K562 (cell line): ENCODE data around the gene TNFSF13B. TPM values are rescaled to one million over a fixed set of nuclear protein-coding genes. Genes with fewer than 3 reads are reported as not detected.

Source experiments
- ATAC-seq: fragments of 200-7000 bp; cut with Tn5 transposase; 3 replicates; pipeline ENCODE4 v1.9.1; 2020; ENCODE audit warnings: moderate library complexity
- BruUV-seq: library from RNA; stranded (reverse); fragments of 400-500 nt; replicated peaks from 2 replicates; lab custom pipeline; 2021; lab: Mats Ljungman, UMichigan
- CTCF ChIA-PET: fragments of 300-600 bp; formaldehyde crosslinking; extraction: SDS; loops from one replicate; lab custom pipeline; 2021; ENCODE audit warnings: low intra/inter-chr PET ratio; lab: Yijun Ruan, JAX
- POLR2A ChIA-PET: fragments of 300-600, 350-650 bp; sonication (Branson Sonifier 250); formaldehyde crosslinking; extraction: SDS; loops from one replicate; lab custom pipeline; 2021; ENCODE audit warnings: antibody characterized with exemption, inconsistent platforms; lab: Yijun Ruan, JAX
- DNase-seq, 4 experiments: peaks; one replicate each; pipeline versions ENCODE4 v3.0.0 to v3.0.0-alpha.2; 2011 to 2018; ENCODE audit warnings: low spot score in 3 of 4, mixed read lengths in 3 of 4; ENCODE audit errors: extremely low read depth in 1 of 4
- FAIRE-seq: peaks from 2 replicates; lab custom pipeline; 2011; peaks lifted over from hg19 to GRCh38; lab: Jason Lieb, UNC
- H2AFZ ChIP-seq: 2 replicates; pipeline ENCODE4 v1.6.0; 2011; ENCODE audit warnings: low read depth, low read length, control low read depth, inconsistent platforms
- H3K27ac ChIP-seq: fragments of 200-600 bp; 3 replicates; pipeline ENCODE4 v1.8.0; 2011; ENCODE audit warnings: low read depth, mild to moderate bottlenecking, control low read depth, inconsistent platforms, low read length, moderate library complexity, mixed read lengths; ENCODE audit errors: extremely low read depth
- H3K27me3 ChIP-seq, 2 experiments: fragments of 300-600 bp in 1 of 2; 2 replicates in 1 of 2; 3 replicates in 1 of 2; pipeline versions ENCODE4 v1.6.0 to v1.8.0; 2011; ENCODE audit warnings: inconsistent platforms in 2 of 2, low read length in 2 of 2, mild to moderate bottlenecking in 1 of 2, mixed read lengths in 1 of 2, moderate library complexity in 1 of 2; ENCODE audit not compliant: control insufficient read depth in 2 of 2, insufficient read depth in 2 of 2
- H3K36me3 ChIP-seq: fragments of 300-600 bp; 3 replicates; pipeline ENCODE4 v1.8.0; 2011; ENCODE audit warnings: mild to moderate bottlenecking, low read length, inconsistent platforms; ENCODE audit not compliant: control insufficient read depth, insufficient read depth
- H3K4me1 ChIP-seq, 2 experiments: fragments of 200-600 bp in 1 of 2; replicated peaks in 1 of 2; 2 replicates in 1 of 2; 3 replicates in 1 of 2; pipeline versions ENCODE4 v1.5.1 to v1.8.0; 2011; ENCODE audit warnings: inconsistent platforms in 2 of 2, low read length in 2 of 2, mild to moderate bottlenecking in 1 of 2, mixed read lengths in 1 of 2, moderate library complexity in 1 of 2; ENCODE audit not compliant: control insufficient read depth in 2 of 2, insufficient read depth in 2 of 2
- H3K4me2 ChIP-seq: 2 replicates; pipeline ENCODE4 v1.6.1; 2011; ENCODE audit warnings: low read length, control low read depth, inconsistent platforms, mixed read lengths; ENCODE audit not compliant: insufficient read depth
- H3K4me3 ChIP-seq: fragments of 200-600 bp; sonication (generic), shearing (Covaris generic); 2 replicates; pipeline ENCODE4 v1.5.1; 2016; ENCODE audit warnings: control low read depth, inconsistent platforms
- H3K79me2 ChIP-seq: fragments of 200-600 bp; 3 replicates; pipeline ENCODE4 v1.8.0; 2011; ENCODE audit warnings: low read length, inconsistent platforms; ENCODE audit not compliant: control insufficient read depth, insufficient read depth
- H3K9ac ChIP-seq, 2 experiments: 2 replicates each; pipeline versions ENCODE4 v1.6.0 to v1.6.1; 2011; ENCODE audit warnings: low read depth in 2 of 2, low read length in 2 of 2, control low read depth in 1 of 2, inconsistent platforms in 1 of 2, mild to moderate bottlenecking in 1 of 2, mixed read lengths in 1 of 2; ENCODE audit not compliant: insufficient read depth in 1 of 2
- H3K9me1 ChIP-seq: one replicate; pipeline ENCODE4 v1.6.0; 2011; ENCODE audit warnings: inconsistent platforms, mild to moderate bottlenecking, low read length, moderate library complexity; ENCODE audit not compliant: control insufficient read depth, insufficient read depth
- H3K9me3 ChIP-seq: replicated peaks from 2 replicates; pipeline ENCODE4 v1.5.1; 2011; ENCODE audit warnings: low read depth, low read length, inconsistent platforms; ENCODE audit not compliant: control insufficient read depth, insufficient read depth
- H4K20me1 ChIP-seq: replicated peaks from 2 replicates; pipeline ENCODE4 v1.6.1; 2011; ENCODE audit warnings: low read length, inconsistent platforms, mixed read lengths; ENCODE audit not compliant: control insufficient read depth, insufficient read depth
- SMC3 ChIP-seq: conservative IDR thresholded peaks from 2 replicates; pipeline ENCODE4 v1.6.1; 2011; ENCODE audit warnings: low read depth, low read length, improper control_type of control experiment; ENCODE audit not compliant: insufficient read depth
- SOX6 ChIP-seq: fragments of 450-650 bp; IDR thresholded peaks from 2 replicates; pipeline ENCODE4 v1.6.1; 2014; ENCODE audit warnings: mild to moderate bottlenecking
- WGBS: fragments of 100-300 bp; shearing (Covaris generic); methylation state at CpG from one replicate; pipeline ENCODE4 v1.1.6; 2016; ENCODE audit warnings: low coverage, mixed read lengths; ENCODE audit not compliant: insufficient coverage; ENCODE audit errors: missing lambda C conversion rate; 5-methylcytosine and 5-hydroxymethylcytosine counted together
- in situ Hi-C: fragments of 300-500 bp; cut with MboI; formaldehyde crosslinking; loops from 4 replicates; pipeline ENCODE4 v1.15.0; 2018; ENCODE audit warnings: inconsistent platforms, mixed read lengths
- intact Hi-C: fragments of 100-400 bp; cut with micrococcal nuclease; formaldehyde crosslinking; loops from 2 replicates; pipeline ENCODE4 v1.14.2; 2022
- polyA plus RNA-seq, 8 experiments: library from polyadenylated mRNA; depleted of rRNA in 4 of 8; stranded (reverse) in 5 of 8; unstranded in 3 of 8; fragments of >200 nt; fragmentation: Nextera tagmentation in 2 of 8; fragmentation: Illumina TruSeq in 1 of 8; extraction: Ambion mirVana in 2 of 8; extraction: Trizol in 1 of 8; gene quantifications; 2 replicates each; pipeline versions ENCODE4 v1.2.1 to v1.2.3, GENCODE V29; 2011 to 2014; ENCODE audit warnings: inconsistent platforms in 1 of 8, missing spikeins in 1 of 8
- total RNA-seq, 7 experiments: library from RNA; depleted of rRNA in 6 of 7; stranded (reverse); fragments of >200 nt in 6 of 7; fragmentation: Illumina TruSeq in 2 of 7; extraction: Trizol in 2 of 7; gene quantifications; 2 replicates each; pipeline versions ENCODE4 v1.2.1 to v1.2.3, GENCODE V29; 2011 to 2021; ENCODE audit warnings: low replicate concordance in 1 of 7
- TF ChIP-seq, protein P1 (sequence below), 3 experiments: IDR thresholded peaks in 2 of 3; conservative IDR thresholded peaks in 1 of 3; 2 replicates each; pipeline ENCODE4 v1.5.1; 2011 to 2012; ENCODE audit warnings: low read length in 3 of 3, mild to moderate bottlenecking in 3 of 3, control low read depth in 2 of 3, improper control_type of control experiment in 1 of 3, inconsistent platforms in 1 of 3, low read depth in 1 of 3, mixed read lengths in 1 of 3, moderate library complexity in 1 of 3; ENCODE audit not compliant: insufficient read depth in 2 of 3
- TF ChIP-seq, protein P2 (sequence below): fragments of 450-650 bp; formaldehyde crosslinking; IDR thresholded peaks from 2 replicates; pipeline ENCODE4 v1.4.0; 2020; ENCODE audit warnings: mild to moderate bottlenecking, moderate library complexity
- TF ChIP-seq, protein P3 (sequence below), 2 experiments: fragments of 450-650 bp; formaldehyde crosslinking in 1 of 2; IDR thresholded peaks; 2 replicates each; pipeline versions ENCODE4 v1.4.0 to v1.6.1; 2014 to 2020; ENCODE audit warnings: mild to moderate bottlenecking in 2 of 2, borderline replicate concordance in 1 of 2, low read depth in 1 of 2
- TF ChIP-seq, protein P4 (sequence below): sonication (generic); formaldehyde crosslinking; IDR thresholded peaks from 2 replicates; pipeline ENCODE4 v1.8.1; 2023; ENCODE audit warnings: mild to moderate bottlenecking, missing genetic modification reagents

TNFSF13B gene
- total and polyA plus RNA-seq, 9 of the 15 experiments (the other 6 are each of a cell fraction or from before 2014, with no cell fraction given), result 1.1 to 2.1 (median 1.5) TPM

DNA sequence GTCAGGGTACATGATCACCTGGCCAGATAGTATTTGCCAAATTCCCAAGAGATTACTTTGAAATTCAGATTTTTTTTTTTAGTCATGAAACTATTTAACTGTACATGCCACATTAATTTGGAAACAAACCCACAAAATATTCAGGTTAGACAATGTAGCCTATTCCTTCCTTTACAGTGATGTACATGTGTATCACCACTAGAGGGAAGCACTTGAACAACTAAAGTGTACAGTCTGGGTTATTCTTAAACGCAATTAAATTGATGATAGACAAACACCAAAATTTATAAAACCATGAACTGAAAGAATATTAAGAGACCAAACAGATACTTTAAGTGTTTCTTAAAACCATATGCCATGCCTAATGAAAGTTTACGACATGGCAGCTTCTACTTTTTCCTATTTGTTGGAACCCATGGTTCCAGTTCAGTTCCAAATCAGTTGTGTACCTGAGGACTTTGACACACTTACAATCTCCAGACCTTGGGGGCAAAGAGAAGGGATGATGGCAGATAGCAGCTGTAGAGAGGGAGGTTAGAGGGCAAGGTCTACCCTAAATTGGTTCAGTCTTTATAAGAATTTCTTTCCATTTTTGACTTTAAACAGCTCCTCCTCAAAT is 52.8 kb downstream of the TNFSF13B start:
- no TSS peak for BruUV-seq
- ATAC-seq (peak; percentile 86), FAIRE-seq (peak; percentile 78), DNase-seq (peak; percentile 10 to 47 (median 26))
- H3K27ac ChIP-seq, result no peak overlapping the region
- no peaks in the 10 kb centered on the region for H3K4me1 ChIP-seq
- H3K9me3 ChIP-seq, result no peaks in the 10 kb centered on the region
- CTCF ChIA-PET, result interaction anchor here (0.7 to 2.1 kb wide), 3 partner anchors 95 to 574 kb away, joined by 3 to 7 read pairs (median 3); no protein-coding TSS in a partner anchor
- no peaks in the 10 kb centered on the region for H4K20me1 ChIP-seq
- no peak overlapping the region for H3K4me3 ChIP-seq
- no peak overlapping the region for H3K4me2 ChIP-seq
- H3K9ac ChIP-seq, result no peak overlapping the region
- in situ Hi-C loops, result no loop called here
- H3K9me1 ChIP-seq, result no peaks in the 10 kb centered on the region
- POLR2A ChIA-PET, result no interaction called here
- no peak overlapping the region for H2AFZ ChIP-seq
- H3K27me3 ChIP-seq, result no peaks in the 10 kb centered on the region
- intact Hi-C loops, result loop anchor here (1.0 to 5.0 kb wide), 3 partner anchors 95 to 573 kb away; no protein-coding TSS in a partner anchor
- WGBS, result 14% methylated on average over 2 of the region's 2 CpGs
- H3K36me3 ChIP-seq, result no peaks in the 10 kb centered on the region
- no peaks in the 10 kb centered on the region for H3K79me2 ChIP-seq
- TF ChIP-seq, protein P1, sequence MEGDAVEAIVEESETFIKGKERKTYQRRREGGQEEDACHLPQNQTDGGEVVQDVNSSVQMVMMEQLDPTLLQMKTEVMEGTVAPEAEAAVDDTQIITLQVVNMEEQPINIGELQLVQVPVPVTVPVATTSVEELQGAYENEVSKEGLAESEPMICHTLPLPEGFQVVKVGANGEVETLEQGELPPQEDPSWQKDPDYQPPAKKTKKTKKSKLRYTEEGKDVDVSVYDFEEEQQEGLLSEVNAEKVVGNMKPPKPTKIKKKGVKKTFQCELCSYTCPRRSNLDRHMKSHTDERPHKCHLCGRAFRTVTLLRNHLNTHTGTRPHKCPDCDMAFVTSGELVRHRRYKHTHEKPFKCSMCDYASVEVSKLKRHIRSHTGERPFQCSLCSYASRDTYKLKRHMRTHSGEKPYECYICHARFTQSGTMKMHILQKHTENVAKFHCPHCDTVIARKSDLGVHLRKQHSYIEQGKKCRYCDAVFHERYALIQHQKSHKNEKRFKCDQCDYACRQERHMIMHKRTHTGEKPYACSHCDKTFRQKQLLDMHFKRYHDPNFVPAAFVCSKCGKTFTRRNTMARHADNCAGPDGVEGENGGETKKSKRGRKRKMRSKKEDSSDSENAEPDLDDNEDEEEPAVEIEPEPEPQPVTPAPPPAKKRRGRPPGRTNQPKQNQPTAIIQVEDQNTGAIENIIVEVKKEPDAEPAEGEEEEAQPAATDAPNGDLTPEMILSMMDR (IDR thresholded peaks at IDR 0.05 in 2 of 3, conservative IDR thresholded peaks at IDR 0.05 in 1 of 3; ENCODE audit: insufficient read depth in 2 of 3, low read depth in 1 of 3, low read length in 3 of 3), result peak; percentile 31 to 61 (median 38); a peak in 3 of 6 replicates
- TF ChIP-seq, protein P2, sequence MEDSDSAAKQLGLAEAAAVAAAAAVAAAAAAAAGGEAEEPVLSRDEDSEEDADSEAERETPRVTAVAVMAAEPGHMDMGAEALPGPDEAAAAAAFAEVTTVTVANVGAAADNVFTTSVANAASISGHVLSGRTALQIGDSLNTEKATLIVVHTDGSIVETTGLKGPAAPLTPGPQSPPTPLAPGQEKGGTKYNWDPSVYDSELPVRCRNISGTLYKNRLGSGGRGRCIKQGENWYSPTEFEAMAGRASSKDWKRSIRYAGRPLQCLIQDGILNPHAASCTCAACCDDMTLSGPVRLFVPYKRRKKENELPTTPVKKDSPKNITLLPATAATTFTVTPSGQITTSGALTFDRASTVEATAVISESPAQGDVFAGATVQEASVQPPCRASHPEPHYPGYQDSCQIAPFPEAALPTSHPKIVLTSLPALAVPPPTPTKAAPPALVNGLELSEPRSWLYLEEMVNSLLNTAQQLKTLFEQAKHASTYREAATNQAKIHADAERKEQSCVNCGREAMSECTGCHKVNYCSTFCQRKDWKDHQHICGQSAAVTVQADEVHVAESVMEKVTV (CRISPR knock-in tag), result peak; percentile 59
- TF ChIP-seq SOX6 (no peak), SMC3 (peak; percentile 41; the same call in 1 of the 2 replicates)
- TF ChIP-seq, protein P3, sequence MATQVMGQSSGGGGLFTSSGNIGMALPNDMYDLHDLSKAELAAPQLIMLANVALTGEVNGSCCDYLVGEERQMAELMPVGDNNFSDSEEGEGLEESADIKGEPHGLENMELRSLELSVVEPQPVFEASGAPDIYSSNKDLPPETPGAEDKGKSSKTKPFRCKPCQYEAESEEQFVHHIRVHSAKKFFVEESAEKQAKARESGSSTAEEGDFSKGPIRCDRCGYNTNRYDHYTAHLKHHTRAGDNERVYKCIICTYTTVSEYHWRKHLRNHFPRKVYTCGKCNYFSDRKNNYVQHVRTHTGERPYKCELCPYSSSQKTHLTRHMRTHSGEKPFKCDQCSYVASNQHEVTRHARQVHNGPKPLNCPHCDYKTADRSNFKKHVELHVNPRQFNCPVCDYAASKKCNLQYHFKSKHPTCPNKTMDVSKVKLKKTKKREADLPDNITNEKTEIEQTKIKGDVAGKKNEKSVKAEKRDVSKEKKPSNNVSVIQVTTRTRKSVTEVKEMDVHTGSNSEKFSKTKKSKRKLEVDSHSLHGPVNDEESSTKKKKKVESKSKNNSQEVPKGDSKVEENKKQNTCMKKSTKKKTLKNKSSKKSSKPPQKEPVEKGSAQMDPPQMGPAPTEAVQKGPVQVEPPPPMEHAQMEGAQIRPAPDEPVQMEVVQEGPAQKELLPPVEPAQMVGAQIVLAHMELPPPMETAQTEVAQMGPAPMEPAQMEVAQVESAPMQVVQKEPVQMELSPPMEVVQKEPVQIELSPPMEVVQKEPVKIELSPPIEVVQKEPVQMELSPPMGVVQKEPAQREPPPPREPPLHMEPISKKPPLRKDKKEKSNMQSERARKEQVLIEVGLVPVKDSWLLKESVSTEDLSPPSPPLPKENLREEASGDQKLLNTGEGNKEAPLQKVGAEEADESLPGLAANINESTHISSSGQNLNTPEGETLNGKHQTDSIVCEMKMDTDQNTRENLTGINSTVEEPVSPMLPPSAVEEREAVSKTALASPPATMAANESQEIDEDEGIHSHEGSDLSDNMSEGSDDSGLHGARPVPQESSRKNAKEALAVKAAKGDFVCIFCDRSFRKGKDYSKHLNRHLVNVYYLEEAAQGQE (IDR thresholded peaks at IDR 0.05; ENCODE audit: borderline replicate concordance), result peak; percentile 72; the same call in 1 of the 2 replicates
- TF ChIP-seq, protein P3 (CRISPR knock-in tag; IDR thresholded peaks at IDR 0.05; ENCODE audit: low read depth), result no peak
- TF ChIP-seq, protein P4, sequence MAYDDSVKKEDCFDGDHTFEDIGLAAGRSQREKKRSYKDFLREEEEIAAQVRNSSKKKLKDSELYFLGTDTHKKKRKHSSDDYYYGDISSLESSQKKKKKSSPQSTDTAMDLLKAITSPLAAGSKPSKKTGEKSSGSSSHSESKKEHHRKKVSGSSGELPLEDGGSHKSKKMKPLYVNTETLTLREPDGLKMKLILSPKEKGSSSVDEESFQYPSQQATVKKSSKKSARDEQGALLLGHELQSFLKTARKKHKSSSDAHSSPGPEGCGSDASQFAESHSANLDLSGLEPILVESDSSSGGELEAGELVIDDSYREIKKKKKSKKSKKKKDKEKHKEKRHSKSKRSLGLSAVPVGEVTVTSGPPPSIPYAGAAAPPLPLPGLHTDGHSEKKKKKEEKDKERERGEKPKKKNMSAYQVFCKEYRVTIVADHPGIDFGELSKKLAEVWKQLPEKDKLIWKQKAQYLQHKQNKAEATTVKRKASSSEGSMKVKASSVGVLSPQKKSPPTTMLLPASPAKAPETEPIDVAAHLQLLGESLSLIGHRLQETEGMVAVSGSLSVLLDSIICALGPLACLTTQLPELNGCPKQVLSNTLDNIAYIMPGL (CRISPR knock-in tag), result no peak
